Thyroid gland (tissue), 4 donors: ENCODE data around the gene CST7. TPM values are rescaled to one million over a fixed set of nuclear protein-coding genes. Genes with fewer than 3 reads are reported as not detected.

Experiments used
- DNase-seq, 2 donors: peaks; one replicate each; pipeline ENCODE4 v3.0.0-alpha.2; 2019
- H3K27ac ChIP-seq, 3 donors: fragments of 200-600 bp; sonication (generic); 1 replicate in 2 of 3; 2 replicates in 1 of 3; pipeline ENCODE4 v1.5.1; 2016 to 2019; ENCODE audit warnings: mild to moderate bottlenecking in 1 of 3, moderate library complexity in 1 of 3
- H3K27me3 ChIP-seq: fragments of 200-600 bp; sonication (generic); one replicate; pipeline ENCODE4 v1.5.1; 2019
- H3K36me3 ChIP-seq, 2 donors: fragments of 200-600 bp; sonication (generic); one replicate each; pipeline ENCODE4 v1.5.1; 2016 to 2019
- H3K4me1 ChIP-seq, 2 donors: fragments of 200-600 bp; sonication (generic); one replicate each; pipeline ENCODE4 v1.5.1; 2017 to 2019
- H3K4me3 ChIP-seq, 3 donors: fragments of 200-600 bp; sonication (generic); replicated peaks in 1 of 3; 1 replicate in 2 of 3; 2 replicates in 1 of 3; pipeline ENCODE4 v1.5.1; 2016; ENCODE audit warnings: mild to moderate bottlenecking in 1 of 3
- H3K9me3 ChIP-seq: fragments of 200-600 bp; sonication (generic); one replicate; pipeline ENCODE4 v1.5.1; 2017
- POLR2A ChIP-seq, 2 donors: fragments of 450-650 bp; IDR thresholded peaks; one replicate each; pipeline ENCODE4 v1.6.1; 2017; ENCODE audit warnings: antibody characterized with exemption in 2 of 2, mild to moderate bottlenecking in 2 of 2, moderate library complexity in 1 of 2
- WGBS, 2 donors: methylation state at CpG; one replicate each; pipeline ENCODE4 v1.1.5; 2017; 5-methylcytosine and 5-hydroxymethylcytosine counted together
- intact Hi-C: fragments of 100-400 bp; cut with DNase I; formaldehyde crosslinking; loops from one replicate; pipeline ENCODE4 v1.15.1; 2023
- total RNA-seq, 4 donors: library from RNA; depleted of rRNA; stranded (reverse); fragments of >200 nt; gene quantifications; one replicate each; pipeline ENCODE4 v1.2.3, GENCODE V29; 2016
- TF ChIP-seq, protein P1 (sequence below), 6 experiments: fragments of 200-600 bp in 3 of 6; fragments of 450-650 bp in 3 of 6; sonication (generic) in 3 of 6; IDR thresholded peaks; one replicate each; pipeline ENCODE4 v1.5.1; 2016 to 2019; ENCODE audit warnings: antibody characterized with exemption in 6 of 6, mild to moderate bottlenecking in 2 of 6, inconsistent platforms in 1 of 6, moderate library complexity in 1 of 6

Gene CST7
- total RNA-seq, 4 donors from 2014 or later = 1.3 to 3.6 (median 2.5) TPM

- no peak for TF ChIP-seq POLR2A (IDR thresholded peaks at IDR 0.05)
- Histone ChIP-seq H3K36me3 (peaks cover 65 to 67% of the 10 kb centered on the region in 2 donors), H3K27ac (no peak overlapping the region), H3K4me3 (no peak overlapping the region), H3K4me1 (no peaks in the 10 kb centered on the region), H3K9me3 (no peaks in the 10 kb centered on the region), H3K27me3 (no peaks in the 10 kb centered on the region)
- WGBS, 2 donors = 94% methylated on average over 9 of the region's 9 CpGs
- no peak for DNase-seq
- intact Hi-C loops = no loop called here
These were observed 15.4 kb downstream of the CST7 start for GRCh38 chr20:24964506-24964840.

GRCh38 chr20:24965065-24965919 lies 16.2 kb downstream of the CST7 start:
- Histone ChIP-seq H3K9me3 (no peaks in the 10 kb centered on the region), H3K36me3 (peaks cover 66 to 69% of the 10 kb centered on the region in 2 donors), H3K27ac (no peak overlapping the region), H3K27me3 (no peaks in the 10 kb centered on the region), H3K4me1 (no peaks in the 10 kb centered on the region), H3K4me3 (no peak overlapping the region)
- WGBS, 2 donors = 94 to 97% methylated on average over 6 to 7 of the region's 7 CpGs
- no peak for DNase-seq
- intact Hi-C loops = no loop called here
- TF ChIP-seq, protein P1, sequence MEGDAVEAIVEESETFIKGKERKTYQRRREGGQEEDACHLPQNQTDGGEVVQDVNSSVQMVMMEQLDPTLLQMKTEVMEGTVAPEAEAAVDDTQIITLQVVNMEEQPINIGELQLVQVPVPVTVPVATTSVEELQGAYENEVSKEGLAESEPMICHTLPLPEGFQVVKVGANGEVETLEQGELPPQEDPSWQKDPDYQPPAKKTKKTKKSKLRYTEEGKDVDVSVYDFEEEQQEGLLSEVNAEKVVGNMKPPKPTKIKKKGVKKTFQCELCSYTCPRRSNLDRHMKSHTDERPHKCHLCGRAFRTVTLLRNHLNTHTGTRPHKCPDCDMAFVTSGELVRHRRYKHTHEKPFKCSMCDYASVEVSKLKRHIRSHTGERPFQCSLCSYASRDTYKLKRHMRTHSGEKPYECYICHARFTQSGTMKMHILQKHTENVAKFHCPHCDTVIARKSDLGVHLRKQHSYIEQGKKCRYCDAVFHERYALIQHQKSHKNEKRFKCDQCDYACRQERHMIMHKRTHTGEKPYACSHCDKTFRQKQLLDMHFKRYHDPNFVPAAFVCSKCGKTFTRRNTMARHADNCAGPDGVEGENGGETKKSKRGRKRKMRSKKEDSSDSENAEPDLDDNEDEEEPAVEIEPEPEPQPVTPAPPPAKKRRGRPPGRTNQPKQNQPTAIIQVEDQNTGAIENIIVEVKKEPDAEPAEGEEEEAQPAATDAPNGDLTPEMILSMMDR (IDR thresholded peaks at IDR 0.05) = no peak
- TF ChIP-seq POLR2A (IDR thresholded peaks at IDR 0.05) = no peak

DNA sequence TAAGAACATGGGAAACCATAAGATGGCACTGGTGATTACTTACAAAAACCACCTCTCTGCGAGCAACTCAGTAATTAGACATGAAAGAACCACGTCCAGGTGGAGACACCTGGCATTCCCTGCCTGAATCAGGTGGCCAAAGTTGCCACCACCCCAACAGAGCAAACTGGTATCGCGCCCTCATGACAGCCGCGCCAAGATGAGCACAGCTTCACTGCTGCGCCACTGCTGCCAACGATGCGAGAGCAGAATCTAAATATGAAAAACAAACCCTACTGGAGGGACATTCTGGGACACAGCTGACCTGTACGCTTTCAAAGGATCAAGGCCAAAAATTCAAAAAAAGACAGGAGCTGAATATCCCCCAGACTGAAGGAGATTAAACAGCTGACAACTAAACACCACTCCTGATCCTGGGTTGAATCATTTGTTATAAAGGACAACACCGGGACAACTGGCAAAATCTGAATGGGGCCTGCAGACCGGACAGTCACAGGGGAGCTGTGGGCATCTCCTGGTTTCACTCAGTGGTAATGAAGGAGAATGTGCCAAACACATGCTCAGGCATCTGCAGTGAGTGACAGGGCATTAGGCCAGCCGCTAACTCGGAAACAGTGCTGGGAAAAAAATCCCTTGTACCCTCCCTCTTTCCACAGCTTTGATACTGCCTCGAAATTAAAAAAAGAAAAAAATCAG lies 17.4 kb downstream of the CST7 start:
- Histone ChIP-seq H3K27me3 (no peaks in the 10 kb centered on the region), H3K27ac (no peak overlapping the region), H3K9me3 (no peaks in the 10 kb centered on the region), H3K36me3 (peaks cover 72% of the 10 kb centered on the region in 2 donors), H3K4me3 (no peak overlapping the region), H3K4me1 (no peaks in the 10 kb centered on the region)
- DNase-seq = no peak
- no peak for TF ChIP-seq POLR2A (IDR thresholded peaks at IDR 0.05)
- TF ChIP-seq, protein P1 (IDR thresholded peaks at IDR 0.05) = no peak
- 95 to 96% methylated on average over 13 to 15 of the region's 15 CpGs for WGBS, 2 donors
- intact Hi-C loops = no loop called here

DNA sequence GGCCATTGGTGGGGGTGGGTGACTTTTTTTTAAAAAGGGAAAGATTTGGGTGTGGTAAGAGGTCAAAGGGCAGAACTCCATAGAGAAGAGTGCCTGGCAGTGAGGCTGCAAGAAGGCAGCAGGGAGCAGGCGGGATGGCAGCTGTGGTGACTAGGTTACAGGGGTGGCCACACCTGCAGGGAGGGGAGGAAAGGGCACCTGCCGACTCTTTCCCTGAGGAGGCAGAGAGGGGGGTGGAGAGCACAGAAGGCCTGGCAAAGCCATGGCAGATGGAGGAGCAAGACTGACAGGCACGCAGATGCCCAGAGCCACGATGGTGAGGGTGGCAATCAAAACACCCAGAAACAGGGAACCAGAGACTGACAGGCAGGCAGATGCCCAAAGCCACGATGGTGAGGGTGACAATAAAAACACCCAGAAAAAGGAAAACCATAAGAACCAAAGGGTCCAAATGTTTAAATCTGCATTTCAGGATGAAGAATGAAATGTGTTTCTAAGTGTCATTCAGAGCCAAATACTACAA lies 19.3 kb downstream of the CST7 start:
- Histone ChIP-seq H3K27ac (no peak overlapping the region), H3K4me1 (no peaks in the 10 kb centered on the region), H3K27me3 (no peaks in the 10 kb centered on the region), H3K36me3 (peaks cover 76 to 81% of the 10 kb centered on the region in 2 donors), H3K9me3 (no peaks in the 10 kb centered on the region), H3K4me3 (no peak overlapping the region)
- 82 to 87% methylated on average over 5 of the region's 5 CpGs for WGBS, 2 donors
- intact Hi-C loops = no loop called here
- TF ChIP-seq, protein P1 (IDR thresholded peaks at IDR 0.05) = no peak
- no peak for TF ChIP-seq POLR2A (IDR thresholded peaks at IDR 0.05)
- DNase-seq = no peak

- Histone ChIP-seq H3K27me3 (no peaks in the 10 kb centered on the region), H3K27ac (no peak overlapping the region), H3K36me3 (peaks cover 69 to 74% of the 10 kb centered on the region in 2 donors), H3K9me3 (no peaks in the 10 kb centered on the region), H3K4me1 (no peaks in the 10 kb centered on the region), H3K4me3 (no peak overlapping the region)
- WGBS, 2 donors = 96% methylated on average over 19 of the region's 19 CpGs
- intact Hi-C loops = no loop called here
- no peak for DNase-seq
- TF ChIP-seq, protein P1 (IDR thresholded peaks at IDR 0.05) = no peak
- TF ChIP-seq POLR2A (IDR thresholded peaks at IDR 0.05) = no peak
These were observed 20.3 kb downstream of the CST7 start for GRCh38 chr20:24969186-24970029.
